ENCODE results near the gene MAPK12. TPM values are rescaled to one million over a fixed set of nuclear protein-coding genes. Genes with fewer than 3 reads are reported as not detected.

MAPK12 gene
- total and polyA plus RNA-seq, 8 donors, result 11.6 to 31.4 (median 18.4) TPM

- intact Hi-C loops (cut with DNase I), result no loop called here
- Histone ChIP-seq H3K27ac (no peak overlapping the region), H3K36me3 (peaks cover 11 to 95% of the 10 kb centered on the region in 2 donors), H3K27me3 (no peaks in the 10 kb centered on the region), H3K9me3 (no peaks in the 10 kb centered on the region), H3K4me3 (no peak overlapping the region), H3K4me1 (no peaks in the 10 kb centered on the region)
- TF ChIP-seq, protein P1, sequence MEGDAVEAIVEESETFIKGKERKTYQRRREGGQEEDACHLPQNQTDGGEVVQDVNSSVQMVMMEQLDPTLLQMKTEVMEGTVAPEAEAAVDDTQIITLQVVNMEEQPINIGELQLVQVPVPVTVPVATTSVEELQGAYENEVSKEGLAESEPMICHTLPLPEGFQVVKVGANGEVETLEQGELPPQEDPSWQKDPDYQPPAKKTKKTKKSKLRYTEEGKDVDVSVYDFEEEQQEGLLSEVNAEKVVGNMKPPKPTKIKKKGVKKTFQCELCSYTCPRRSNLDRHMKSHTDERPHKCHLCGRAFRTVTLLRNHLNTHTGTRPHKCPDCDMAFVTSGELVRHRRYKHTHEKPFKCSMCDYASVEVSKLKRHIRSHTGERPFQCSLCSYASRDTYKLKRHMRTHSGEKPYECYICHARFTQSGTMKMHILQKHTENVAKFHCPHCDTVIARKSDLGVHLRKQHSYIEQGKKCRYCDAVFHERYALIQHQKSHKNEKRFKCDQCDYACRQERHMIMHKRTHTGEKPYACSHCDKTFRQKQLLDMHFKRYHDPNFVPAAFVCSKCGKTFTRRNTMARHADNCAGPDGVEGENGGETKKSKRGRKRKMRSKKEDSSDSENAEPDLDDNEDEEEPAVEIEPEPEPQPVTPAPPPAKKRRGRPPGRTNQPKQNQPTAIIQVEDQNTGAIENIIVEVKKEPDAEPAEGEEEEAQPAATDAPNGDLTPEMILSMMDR (IDR thresholded peaks at IDR 0.05), result no peak
- DNase-seq (no peak), ATAC-seq (no peak)
These were observed 19.9 kb upstream of the MAPK12 start for GRCh38 chr22:50281384-50281760.

DNA sequence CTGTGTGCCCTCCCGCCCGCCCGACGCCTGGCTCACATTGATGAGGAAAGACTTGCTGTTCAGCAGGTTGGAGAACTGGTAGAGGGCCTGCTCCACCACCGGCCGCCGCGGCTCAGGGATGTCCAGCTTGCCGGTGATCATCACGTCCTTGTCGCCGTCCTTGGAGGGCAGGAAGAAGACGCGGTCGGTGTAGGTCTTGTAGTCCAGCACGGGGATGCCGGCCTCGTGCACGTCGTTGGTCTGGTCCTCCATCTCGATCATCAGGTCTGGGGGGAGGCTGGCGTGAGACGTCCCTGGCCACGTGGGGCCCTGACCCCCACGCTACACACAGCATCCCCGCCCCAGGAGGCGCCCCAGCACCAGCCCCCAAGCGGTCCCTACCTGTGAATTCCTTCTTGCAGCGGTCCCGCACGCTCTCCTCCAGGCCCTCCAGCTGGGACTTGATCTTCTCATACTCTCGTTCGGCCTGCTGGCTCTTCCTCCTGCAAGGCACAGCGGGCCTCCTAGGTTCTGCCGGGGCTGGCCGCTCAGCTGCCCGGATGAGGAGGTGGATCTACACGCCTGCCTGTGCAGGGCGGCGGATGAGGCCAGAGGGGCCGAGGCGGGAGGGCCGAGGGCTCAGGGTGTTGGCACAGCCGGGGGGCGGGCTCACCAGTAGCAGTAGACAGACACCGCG lies 19.4 kb upstream of the MAPK12 start:
- ATAC-seq (no peak), DNase-seq (no peak)
- H3K36me3 ChIP-seq, result peaks cover 11 to 95% of the 10 kb centered on the region in 2 donors
- no peak overlapping the region for H3K4me3 ChIP-seq
- no peaks in the 10 kb centered on the region for H3K27me3 ChIP-seq
- H3K4me1 ChIP-seq, result no peaks in the 10 kb centered on the region
- H3K27ac ChIP-seq, result no peak overlapping the region
- TF ChIP-seq, protein P1 (IDR thresholded peaks at IDR 0.05), result no peak
- intact Hi-C loops (cut with DNase I), result no loop called here
- H3K9me3 ChIP-seq, result no peaks in the 10 kb centered on the region

GRCh38 chr22:50280022-50280707 lies 18.7 kb upstream of the MAPK12 start:
- Histone ChIP-seq H3K4me3 (no peak overlapping the region), H3K27ac (no peak overlapping the region), H3K36me3 (peaks cover 11 to 98% of the 10 kb centered on the region in 2 donors), H3K27me3 (no peaks in the 10 kb centered on the region), H3K9me3 (no peaks in the 10 kb centered on the region), H3K4me1 (no peaks in the 10 kb centered on the region)
- ATAC-seq (no peak), DNase-seq (no peak)
- TF ChIP-seq, protein P1 (IDR thresholded peaks at IDR 0.05), result no peak
- intact Hi-C loops (cut with DNase I), result no loop called here

DNA sequence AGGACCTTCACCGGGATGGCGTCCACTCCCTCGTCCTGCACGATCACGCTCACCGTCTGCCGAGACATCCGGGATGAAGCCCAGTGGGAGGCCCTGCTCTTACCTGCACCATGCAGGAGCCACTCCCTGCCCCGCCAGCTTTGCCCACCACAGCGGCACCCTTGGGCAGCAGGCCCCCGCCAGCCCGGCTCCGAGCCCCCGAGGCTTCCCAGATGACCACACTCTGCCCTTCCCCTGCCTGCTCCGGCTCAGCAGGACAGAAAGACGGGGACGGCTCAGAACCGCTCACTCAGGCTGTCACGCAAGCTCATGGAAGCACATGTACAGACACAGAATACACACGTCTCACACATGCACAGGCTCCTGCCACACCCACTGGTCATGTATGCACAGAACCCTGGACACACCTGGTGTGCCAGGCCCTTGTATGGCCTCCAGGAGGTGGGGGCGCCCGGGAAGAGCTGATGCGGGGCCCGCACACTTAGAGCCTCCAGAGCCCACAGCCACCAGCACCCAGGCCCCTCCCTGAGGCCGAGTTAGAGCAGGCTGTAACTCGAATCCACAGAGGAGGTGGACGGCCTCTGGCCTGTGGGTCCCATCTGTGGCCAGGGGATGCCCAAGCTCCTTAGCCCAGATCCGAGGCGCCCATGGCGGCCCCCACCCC lies 17.6 kb upstream of the MAPK12 start:
- no peaks in the 10 kb centered on the region for H3K27me3 ChIP-seq
- H3K36me3 ChIP-seq, result peaks cover 11 to 95% of the 10 kb centered on the region in 2 donors
- H3K4me1 ChIP-seq, result no peaks in the 10 kb centered on the region
- intact Hi-C loops (cut with DNase I), result loop anchor here (10.0 kb wide), 1 partner anchor 46 kb away; the partner anchor contains the start of gene DENND6B (in 2 of the 2)
- H3K4me3 ChIP-seq, result no peak overlapping the region
- TF ChIP-seq, protein P1 (IDR thresholded peaks at IDR 0.05), result no peak
- H3K27ac ChIP-seq, result no peak overlapping the region
- no peak for DNase-seq
- no peak for ATAC-seq
- H3K9me3 ChIP-seq, result no peaks in the 10 kb centered on the region

GRCh38 chr22:50278461-50278860 lies 17.0 kb upstream of the MAPK12 start:
- intact Hi-C loops (cut with DNase I), result loop anchor here (10.0 kb wide), 1 partner anchor 46 kb away; the partner anchor contains the start of gene DENND6B (in 2 of the 2)
- H3K36me3 ChIP-seq, result peaks cover 11 to 93% of the 10 kb centered on the region in 2 donors
- no peak for DNase-seq
- H3K27ac ChIP-seq, result no peak overlapping the region
- ATAC-seq, result no peak
- TF ChIP-seq, protein P1 (IDR thresholded peaks at IDR 0.05), result no peak
- no peaks in the 10 kb centered on the region for H3K4me1 ChIP-seq
- H3K27me3 ChIP-seq, result no peaks in the 10 kb centered on the region
- H3K4me3 ChIP-seq, result no peak overlapping the region
- H3K9me3 ChIP-seq, result no peaks in the 10 kb centered on the region
